K562 (cell line): ENCODE measurements around the gene SLC2A4RG. TPM values are rescaled to one million over a fixed set of nuclear protein-coding genes. Genes with fewer than 3 reads are reported as not detected.
A peak's percentile ranks its signal among the peaks of the same experiment; 100 is the strongest.

Experiments
- CHAMP1 ChIP-seq: fragments of 450-650 bp; IDR thresholded peaks from 2 replicates; pipeline ENCODE4 v1.6.1; 2016; ENCODE audit warnings: mild to moderate bottlenecking
- COPS2 ChIP-seq: fragments of 450-650 bp; conservative IDR thresholded peaks from 2 replicates; pipeline ENCODE4 v1.6.1; 2016; ENCODE audit warnings: mild to moderate bottlenecking, moderate library complexity
- CREB3L1 ChIP-seq: fragments of 450-650 bp; IDR thresholded peaks from 2 replicates; pipeline ENCODE4 v1.6.1; 2014; ENCODE audit warnings: low read depth, mild to moderate bottlenecking, moderate library complexity, borderline replicate concordance
- EP400 ChIP-seq: fragments of 450-650 bp; IDR thresholded peaks from 2 replicates; pipeline ENCODE4 v1.6.1; 2017; ENCODE audit warnings: antibody characterized with exemption, mild to moderate bottlenecking, moderate library complexity
- ETV6 ChIP-seq, 3 experiments: fragments of 150-350 bp in 1 of 3; sonication (generic) in 1 of 3; formaldehyde crosslinking in 1 of 3; IDR thresholded peaks; 2 replicates each; pipeline versions ENCODE4 v1.6.1 to v1.8.0; 2014 to 2022; ENCODE audit warnings: borderline replicate concordance in 2 of 3, low read depth in 2 of 3, antibody characterized with exemption in 1 of 3, low read length in 1 of 3, mild to moderate bottlenecking in 1 of 3, missing genetic modification reagents in 1 of 3
- FOXP4 ChIP-seq: sonication (generic); formaldehyde crosslinking; IDR thresholded peaks from 2 replicates; pipeline ENCODE4 v1.8.0; 2022; ENCODE audit warnings: mild to moderate bottlenecking, missing genetic modification reagents, borderline replicate concordance
- NBN ChIP-seq: fragments of 450-650 bp; IDR thresholded peaks from 2 replicates; pipeline ENCODE4 v1.6.1; 2016; ENCODE audit warnings: low read depth, mild to moderate bottlenecking
- NCOA2 ChIP-seq, 2 experiments: fragments of 450-650 bp; IDR thresholded peaks; 2 replicates each; pipeline ENCODE4 v1.6.1; 2018; ENCODE audit warnings: mild to moderate bottlenecking in 2 of 2, moderate library complexity in 1 of 2; ENCODE audit not compliant: partially characterized antibody in 2 of 2
- NONO ChIP-seq, 2 experiments: fragments of 200-400 bp in 1 of 2; fragments of 450-650 bp in 1 of 2; formaldehyde crosslinking in 1 of 2; IDR thresholded peaks; 2 replicates each; pipeline ENCODE4 v1.6.1; 2017; ENCODE audit warnings: low read depth in 2 of 2, mild to moderate bottlenecking in 2 of 2, moderate library complexity in 2 of 2, low read length in 1 of 2
- PHF21A ChIP-seq: fragments of 450-650 bp; IDR thresholded peaks from 2 replicates; pipeline ENCODE4 v1.6.1; 2017; ENCODE audit warnings: low read depth, borderline replicate concordance
- RBFOX2 ChIP-seq: fragments of 200-400 bp; formaldehyde crosslinking; IDR thresholded peaks from 2 replicates; pipeline ENCODE4 v1.6.1; 2017; ENCODE audit warnings: low read depth, mild to moderate bottlenecking, low read length, moderate library complexity
- SAFB ChIP-seq: fragments of 200-400 bp; formaldehyde crosslinking; IDR thresholded peaks from 2 replicates; pipeline ENCODE4 v1.6.1; 2017; ENCODE audit warnings: low read depth, low read length, borderline replicate concordance
- TAF1 ChIP-seq: IDR thresholded peaks from 2 replicates; pipeline ENCODE4 v1.6.1; 2011; ENCODE audit warnings: mild to moderate bottlenecking, low read length, moderate library complexity; ENCODE audit not compliant: insufficient read depth, control insufficient read depth, severe bottlenecking; ENCODE audit errors: extremely low read depth
- TAF15 ChIP-seq: fragments of 200-400 bp; formaldehyde crosslinking; IDR thresholded peaks from 2 replicates; pipeline ENCODE4 v1.6.1; 2017; ENCODE audit warnings: mild to moderate bottlenecking, low read depth, low read length, moderate library complexity
- XRCC5 ChIP-seq: fragments of 200-400 bp; formaldehyde crosslinking; IDR thresholded peaks from 2 replicates; pipeline ENCODE4 v1.6.1; 2017; ENCODE audit warnings: low read depth, mild to moderate bottlenecking, low read length
- ZNF146 ChIP-seq: IDR thresholded peaks from one replicate; pipeline ENCODE4 v1.6.1; 2018; ENCODE audit warnings: missing compliant biosample characterization; ENCODE audit not compliant: unreplicated experiment
- ZNF444 ChIP-seq: fragments of 250-450 bp; sonication (Bioruptor Pico); IDR thresholded peaks from 2 replicates; pipeline ENCODE4 v1.4.0; 2020; ENCODE audit warnings: mild to moderate bottlenecking, moderate library complexity
- ZNF668 ChIP-seq: fragments of 250-450 bp; sonication (Bioruptor Pico); IDR thresholded peaks from 2 replicates; pipeline ENCODE4 v1.8.0; 2022; ENCODE audit warnings: mild to moderate bottlenecking, inconsistent platforms
- polyA plus RNA-seq, 8 experiments: library from polyadenylated mRNA; depleted of rRNA in 4 of 8; stranded (reverse) in 5 of 8; unstranded in 3 of 8; fragments of >200 nt; fragmentation: Nextera tagmentation in 2 of 8; fragmentation: Illumina TruSeq in 1 of 8; extraction: Ambion mirVana in 2 of 8; extraction: Trizol in 1 of 8; gene quantifications; 2 replicates each; pipeline versions ENCODE4 v1.2.1 to v1.2.3, GENCODE V29; 2011 to 2014; ENCODE audit warnings: inconsistent platforms in 1 of 8, missing spikeins in 1 of 8
- total RNA-seq, 7 experiments: library from RNA; depleted of rRNA in 6 of 7; stranded (reverse); fragments of >200 nt in 6 of 7; fragmentation: Illumina TruSeq in 2 of 7; extraction: Trizol in 2 of 7; gene quantifications; 2 replicates each; pipeline versions ENCODE4 v1.2.1 to v1.2.3, GENCODE V29; 2011 to 2021; ENCODE audit warnings: low replicate concordance in 1 of 7
- TF ChIP-seq, protein P1 (sequence below): sonication (generic); formaldehyde crosslinking; IDR thresholded peaks from 2 replicates; pipeline ENCODE4 v1.8.0; 2022; ENCODE audit warnings: missing genetic modification reagents, mild to moderate bottlenecking, borderline replicate concordance
- TF ChIP-seq, protein P2 (sequence below): fragments of 250-450 bp; sonication (Bioruptor Pico); IDR thresholded peaks from 2 replicates; pipeline ENCODE4 v1.8.0; 2021; ENCODE audit warnings: moderate library complexity, mild to moderate bottlenecking, inconsistent platforms

Gene SLC2A4RG
- total and polyA plus RNA-seq, 9 of the 15 experiments (the other 6 are each of a cell fraction or from before 2014, with no cell fraction given), result 0.34 to 97.3 (median 26.5) TPM

DNA sequence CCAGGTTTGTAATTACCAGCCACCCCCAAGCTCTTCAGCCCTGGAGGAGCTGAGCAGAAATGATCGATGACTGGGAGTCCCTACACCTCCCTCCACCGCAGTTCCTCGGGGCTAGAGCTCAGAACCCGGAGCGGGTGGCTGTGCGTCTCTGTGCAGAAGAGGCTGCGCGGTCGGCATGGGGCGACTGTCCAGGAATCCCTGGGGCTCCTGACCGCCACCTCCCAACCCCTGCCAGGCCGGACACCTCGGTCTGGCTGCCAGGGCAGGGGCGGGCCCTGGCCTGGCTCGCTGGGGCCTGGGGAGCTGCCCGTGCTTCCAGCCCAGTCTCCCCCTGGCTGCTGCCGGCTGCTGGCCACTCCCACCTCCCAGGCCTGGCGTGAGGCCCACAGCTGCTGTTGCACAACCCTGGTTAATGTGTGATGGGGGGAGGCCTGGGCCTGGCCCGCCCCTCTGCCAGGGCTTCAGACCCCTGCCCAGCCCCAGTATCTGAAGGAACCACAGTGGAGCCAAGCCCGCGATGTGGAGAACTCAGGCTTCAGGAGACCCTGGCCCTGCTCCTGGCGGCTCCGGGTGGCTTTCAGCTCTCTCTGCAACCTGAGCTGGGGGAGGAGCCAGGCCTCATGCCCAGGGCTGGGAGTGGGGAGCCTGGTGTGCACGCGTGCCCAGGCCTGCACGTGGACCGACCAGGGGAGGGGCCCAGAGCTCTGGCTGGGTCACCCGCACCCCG, 1.2 kb downstream of the SLC2A4RG start (continued):
- TF ChIP-seq PHF21A (no peak), TAF15 (no peak), CHAMP1 (no peak), FOXP4 (CRISPR knock-in tag) (no peak), TAF1 (peak; percentile 27), NBN (no peak), COPS2 (no peak), ZNF146 (CRISPR knock-in tag) (no peak), ZNF444 (CRISPR knock-in tag) (no peak), NCOA2 (IDR thresholded peaks at IDR 0.05; ENCODE audit: partially characterized antibody in 2 of 2) (no peak), NONO (IDR thresholded peaks at IDR 0.05; ENCODE audit: low read depth in 2 of 2, low read length in 1 of 2) (no peak), SAFB (no peak), XRCC5 (0 out of 2 replicates have a peak, but pooled peaks have one; percentile 20), CREB3L1 (0 out of 2 replicates have a peak, but pooled peaks have one; percentile 17), EP400 (peak; percentile 79), RBFOX2 (peak; percentile 60), ETV6 (IDR thresholded peaks at IDR 0.05; ENCODE audit: borderline replicate concordance in 1 of 2, low read depth in 2 of 2, low read length in 1 of 2) (no peak), ETV6 (CRISPR knock-in tag; IDR thresholded peaks at IDR 0.05; ENCODE audit: borderline replicate concordance) (no peak), ZNF668 (CRISPR knock-in tag) (no peak)
- TF ChIP-seq, protein P1, sequence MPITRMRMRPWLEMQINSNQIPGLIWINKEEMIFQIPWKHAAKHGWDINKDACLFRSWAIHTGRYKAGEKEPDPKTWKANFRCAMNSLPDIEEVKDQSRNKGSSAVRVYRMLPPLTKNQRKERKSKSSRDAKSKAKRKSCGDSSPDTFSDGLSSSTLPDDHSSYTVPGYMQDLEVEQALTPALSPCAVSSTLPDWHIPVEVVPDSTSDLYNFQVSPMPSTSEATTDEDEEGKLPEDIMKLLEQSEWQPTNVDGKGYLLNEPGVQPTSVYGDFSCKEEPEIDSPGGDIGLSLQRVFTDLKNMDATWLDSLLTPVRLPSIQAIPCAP (CRISPR knock-in tag), result no peak
- TF ChIP-seq, protein P2, sequence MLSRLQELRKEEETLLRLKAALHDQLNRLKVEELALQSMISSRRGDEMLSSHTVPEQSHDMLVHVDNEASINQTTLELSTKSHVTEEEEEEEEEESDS (CRISPR knock-in tag), result no peak
